Gastroesophageal sphincter (tissue), 4 donors: ENCODE measurements around the gene FGD5. TPM values are rescaled to one million over a fixed set of nuclear protein-coding genes. Genes with fewer than 3 reads are reported as not detected.

Source experiments
- ATAC-seq: fragments of 150-250 bp; one replicate; pipeline ENCODE4 v1.9.1; 2016; ENCODE audit warnings: mild to moderate bottlenecking, moderate library complexity
- H3K27ac ChIP-seq, 4 donors: fragments of 200-600 bp; sonication (generic) in 3 of 4; 1 replicate in 3 of 4; 2 replicates in 1 of 4; pipeline ENCODE4 v1.5.1; 2016 to 2019
- H3K27me3 ChIP-seq: fragments of 200-600 bp; sonication (generic); one replicate; pipeline ENCODE4 v1.5.1; 2019
- H3K36me3 ChIP-seq, 2 donors: fragments of 200-600 bp; sonication (generic); one replicate each; pipeline ENCODE4 v1.5.1; 2019; ENCODE audit warnings: control low read depth in 1 of 2
- H3K4me1 ChIP-seq, 3 donors: fragments of 200-600 bp; sonication (generic); 1 replicate in 2 of 3; 2 replicates in 1 of 3; pipeline ENCODE4 v1.5.1; 2016 to 2019; ENCODE audit warnings: control low read depth in 2 of 3
- H3K4me3 ChIP-seq, 2 donors: fragments of 200-600 bp; sonication (generic); one replicate each; pipeline ENCODE4 v1.5.1; 2019; ENCODE audit warnings: mild to moderate bottlenecking in 1 of 2, moderate library complexity in 1 of 2
- H3K9me3 ChIP-seq, 3 donors: fragments of 200-600 bp; sonication (generic); one replicate each; pipeline ENCODE4 v1.5.1; 2017 to 2019; ENCODE audit warnings: control low read depth in 2 of 3
- EP300 ChIP-seq: sonication (generic); formaldehyde crosslinking; IDR thresholded peaks from one replicate; pipeline ENCODE4 v1.6.1; 2017; ENCODE audit warnings: antibody characterized with exemption, mild to moderate bottlenecking
- POLR2A ChIP-seq, 2 donors: fragments of 450-650 bp; IDR thresholded peaks; one replicate each; pipeline ENCODE4 v1.6.1; 2017; ENCODE audit warnings: antibody characterized with exemption in 2 of 2, mild to moderate bottlenecking in 2 of 2, moderate library complexity in 1 of 2
- POLR2AphosphoS5 ChIP-seq: sonication (generic); formaldehyde crosslinking; IDR thresholded peaks from one replicate; pipeline ENCODE4 v1.6.1; 2017; ENCODE audit warnings: antibody characterized with exemption
- WGBS, 2 donors: methylation state at CpG; one replicate each; pipeline ENCODE4 v1.1.5; 2018; ENCODE audit warnings: low coverage in 1 of 2; 5-methylcytosine and 5-hydroxymethylcytosine counted together
- total RNA-seq, 4 donors: library from RNA; depleted of rRNA; stranded (reverse); fragments of >200 nt; gene quantifications; one replicate each; pipeline ENCODE4 v1.1.0, GENCODE V29; 2016
- TF ChIP-seq, protein P1 (sequence below), 4 experiments: fragments of 200-600 bp in 2 of 4; fragments of 450-650 bp in 2 of 4; sonication (generic) in 1 of 4; IDR thresholded peaks; one replicate each; pipeline ENCODE4 v1.5.1; 2017 to 2019; ENCODE audit warnings: antibody characterized with exemption in 4 of 4, mild to moderate bottlenecking in 2 of 4, moderate library complexity in 2 of 4

The FGD5 gene
- total RNA-seq, 4 donors from 2014 or later: 16.1 to 18.7 (median 17.3) TPM

GRCh38 chr3:14914779-14915117 lies 96.0 kb downstream of the FGD5 start:
- no peak overlapping the region for H3K4me3 ChIP-seq
- H3K9me3 ChIP-seq: no peaks in the 10 kb centered on the region
- no CpG with 5 or more reads among the region's 6 CpGs for WGBS, 2 donors
- H3K27ac ChIP-seq: no peak overlapping the region
- TF ChIP-seq, protein P1, sequence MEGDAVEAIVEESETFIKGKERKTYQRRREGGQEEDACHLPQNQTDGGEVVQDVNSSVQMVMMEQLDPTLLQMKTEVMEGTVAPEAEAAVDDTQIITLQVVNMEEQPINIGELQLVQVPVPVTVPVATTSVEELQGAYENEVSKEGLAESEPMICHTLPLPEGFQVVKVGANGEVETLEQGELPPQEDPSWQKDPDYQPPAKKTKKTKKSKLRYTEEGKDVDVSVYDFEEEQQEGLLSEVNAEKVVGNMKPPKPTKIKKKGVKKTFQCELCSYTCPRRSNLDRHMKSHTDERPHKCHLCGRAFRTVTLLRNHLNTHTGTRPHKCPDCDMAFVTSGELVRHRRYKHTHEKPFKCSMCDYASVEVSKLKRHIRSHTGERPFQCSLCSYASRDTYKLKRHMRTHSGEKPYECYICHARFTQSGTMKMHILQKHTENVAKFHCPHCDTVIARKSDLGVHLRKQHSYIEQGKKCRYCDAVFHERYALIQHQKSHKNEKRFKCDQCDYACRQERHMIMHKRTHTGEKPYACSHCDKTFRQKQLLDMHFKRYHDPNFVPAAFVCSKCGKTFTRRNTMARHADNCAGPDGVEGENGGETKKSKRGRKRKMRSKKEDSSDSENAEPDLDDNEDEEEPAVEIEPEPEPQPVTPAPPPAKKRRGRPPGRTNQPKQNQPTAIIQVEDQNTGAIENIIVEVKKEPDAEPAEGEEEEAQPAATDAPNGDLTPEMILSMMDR (IDR thresholded peaks at IDR 0.05): no peak
- TF ChIP-seq EP300 (no peak), POLR2AphosphoS5 (no peak), POLR2A (IDR thresholded peaks at IDR 0.05) (no peak)
- no peak for ATAC-seq
- H3K36me3 ChIP-seq: peaks cover 0 to 35% of the 10 kb centered on the region in 2 donors
- peaks cover 13% of the 10 kb centered on the region for H3K27me3 ChIP-seq
- no peaks in the 10 kb centered on the region for H3K4me1 ChIP-seq

GRCh38 chr3:14915636-14916222 lies 97.0 kb downstream of the FGD5 start:
- Histone ChIP-seq H3K27ac (no peak overlapping the region), H3K36me3 (peaks cover 0 to 40% of the 10 kb centered on the region in 2 donors), H3K9me3 (no peaks in the 10 kb centered on the region), H3K4me1 (peaks cover 0 to 2% (median 0%) of the 10 kb centered on the region in 3 donors), H3K27me3 (peaks cover 17% of the 10 kb centered on the region), H3K4me3 (no peak overlapping the region)
- ATAC-seq: no peak
- WGBS, 2 donors: 0 to 71% methylated on average over 1 to 2 of the region's 3 CpGs
- no peak for TF ChIP-seq POLR2AphosphoS5
- TF ChIP-seq, protein P1 (IDR thresholded peaks at IDR 0.05): no peak
- no peak for TF ChIP-seq EP300
- TF ChIP-seq POLR2A (IDR thresholded peaks at IDR 0.05): no peak

DNA sequence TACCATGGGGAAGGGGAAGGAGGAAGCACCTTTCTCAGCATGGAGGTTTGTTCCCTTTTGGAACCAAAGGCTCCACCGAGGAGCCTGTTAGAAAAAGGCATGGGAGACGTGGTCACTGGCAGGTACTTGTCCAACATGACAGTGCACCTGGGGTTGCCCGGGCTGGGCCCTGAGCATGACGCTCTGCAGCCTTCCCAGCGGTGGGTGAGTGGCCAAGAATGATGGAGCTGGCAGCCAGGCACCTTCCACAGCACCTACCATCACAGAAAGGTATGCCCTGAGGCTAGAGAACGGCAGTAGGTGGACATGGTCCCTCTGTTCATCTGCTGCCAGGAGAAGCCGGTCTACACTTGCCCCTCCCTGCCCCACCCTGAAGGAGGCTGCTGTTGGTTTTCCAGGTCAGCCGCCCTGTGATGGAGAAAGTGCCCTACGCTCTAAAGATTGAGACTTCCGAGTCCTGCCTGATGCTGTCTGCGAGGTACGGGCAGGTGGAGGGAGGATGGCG lies 99.6 kb downstream of the FGD5 start:
- Histone ChIP-seq H3K36me3 (peaks cover 0 to 40% of the 10 kb centered on the region in 2 donors), H3K4me1 (peaks cover 0 to 12% (median 6%) of the 10 kb centered on the region in 3 donors), H3K9me3 (no peaks in the 10 kb centered on the region), H3K27ac (no peak overlapping the region), H3K27me3 (peaks cover 10% of the 10 kb centered on the region), H3K4me3 (no peak overlapping the region)
- ATAC-seq: no peak
- TF ChIP-seq POLR2A (IDR thresholded peaks at IDR 0.05) (no peak), POLR2AphosphoS5 (no peak), EP300 (no peak)
- TF ChIP-seq, protein P1 (IDR thresholded peaks at IDR 0.05): no peak
- 73 to 97% methylated on average over 5 of the region's 13 CpGs for WGBS, 2 donors

DNA sequence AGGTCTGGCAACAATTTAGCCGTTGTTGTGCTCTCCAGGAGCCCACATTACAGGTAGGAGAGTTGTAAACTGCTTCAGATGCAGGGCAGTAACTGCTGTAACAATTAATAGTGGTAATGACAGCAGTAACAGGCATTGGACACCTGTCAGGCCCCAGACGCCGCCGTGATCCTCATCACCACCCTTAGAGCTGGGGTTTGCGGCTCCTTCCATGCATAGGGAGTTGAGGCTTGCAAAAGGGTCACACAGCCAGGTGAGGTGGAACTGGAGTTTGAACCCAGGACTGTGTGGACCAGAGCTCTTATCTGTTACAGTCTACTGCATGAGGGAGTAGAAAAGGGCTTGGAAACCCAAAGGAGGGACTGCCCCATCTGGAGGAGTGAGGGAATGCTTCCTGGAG lies 101.8 kb downstream of the FGD5 start:
- no peak for ATAC-seq
- Histone ChIP-seq H3K27me3 (peaks cover 5% of the 10 kb centered on the region), H3K4me1 (peaks cover 0 to 12% (median 6%) of the 10 kb centered on the region in 3 donors), H3K4me3 (no peak overlapping the region), H3K36me3 (peaks cover 0 to 46% of the 10 kb centered on the region in 2 donors), H3K9me3 (no peaks in the 10 kb centered on the region), H3K27ac (no peak overlapping the region)
- TF ChIP-seq EP300: no peak
- TF ChIP-seq, protein P1 (IDR thresholded peaks at IDR 0.05): no peak
- no peak for TF ChIP-seq POLR2AphosphoS5
- no peak for TF ChIP-seq POLR2A (IDR thresholded peaks at IDR 0.05)
- WGBS, 2 donors: 80% methylated on average over 4 of the region's 5 CpGs; no CpG with 5 or more reads in 1 of the 2 donors

DNA sequence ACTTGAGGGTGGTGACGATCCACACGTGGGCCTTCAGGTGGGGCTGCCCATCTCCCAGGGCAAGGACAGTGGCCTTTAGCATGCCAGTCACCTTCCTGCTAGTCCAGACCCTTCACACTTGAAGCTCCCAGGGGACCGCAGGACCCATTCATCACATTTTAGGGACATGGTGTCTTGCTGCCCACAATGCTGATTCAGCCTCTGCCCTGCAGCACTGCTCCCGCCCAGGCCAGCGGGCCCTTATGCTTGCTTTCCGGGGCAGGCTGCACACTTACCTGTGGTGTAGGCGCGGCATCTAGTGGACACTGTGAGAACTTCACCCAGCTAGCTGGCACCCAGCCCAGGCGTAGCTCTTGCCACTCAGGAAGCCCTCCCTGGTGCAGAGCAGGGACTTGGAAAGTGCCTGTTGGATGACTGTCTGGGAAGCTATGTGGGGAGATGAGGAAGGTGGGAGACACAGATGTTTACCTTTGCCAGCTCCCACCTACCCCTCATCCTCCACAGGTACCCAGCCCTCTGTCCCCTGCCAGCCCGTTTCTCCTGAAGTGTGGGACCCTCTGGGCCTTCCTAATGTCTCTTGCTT lies 102.4 kb downstream of the FGD5 start:
- Histone ChIP-seq H3K27ac (no peak overlapping the region), H3K36me3 (peaks cover 0 to 52% of the 10 kb centered on the region in 2 donors), H3K4me1 (peaks cover 0 to 12% (median 6%) of the 10 kb centered on the region in 3 donors), H3K27me3 (peaks cover 5% of the 10 kb centered on the region), H3K9me3 (no peaks in the 10 kb centered on the region), H3K4me3 (no peak overlapping the region)
- WGBS, 2 donors: 67% methylated on average over 1 of the region's 10 CpGs; no CpG with 5 or more reads in 1 of the 2 donors
- TF ChIP-seq EP300 (no peak), POLR2AphosphoS5 (peak; percentile 80)
- TF ChIP-seq, protein P1 (IDR thresholded peaks at IDR 0.05): peak; percentile 98 to 99 (median 99)
- ATAC-seq: peak; percentile 92
